Effector memory CD4-positive, alpha-beta T cell (primary cell): ENCODE results near the gene TPP1.

Experiments used
- DNase-seq, 3 donors: peaks; one replicate each; pipeline ENCODE4 v3.0.0-alpha.2; 2020
- H3K27ac ChIP-seq: 2 replicates; pipeline ENCODE4 v1.7.0; 2013; ENCODE audit warnings: mild to moderate bottlenecking, low read length, moderate library complexity; ENCODE audit not compliant: insufficient read depth, poor library complexity, severe bottlenecking
- H3K27me3 ChIP-seq: replicated peaks from 2 replicates; pipeline ENCODE4 v1.7.0; 2013; ENCODE audit warnings: mild to moderate bottlenecking, low read length; ENCODE audit not compliant: insufficient read depth, control insufficient read depth, poor library complexity, severe bottlenecking
- H3K36me3 ChIP-seq: 2 replicates; pipeline ENCODE4 v1.7.0; 2013; ENCODE audit warnings: mild to moderate bottlenecking, low read length, moderate library complexity; ENCODE audit not compliant: control insufficient read depth, insufficient read depth
- H3K4me1 ChIP-seq: 2 replicates; pipeline ENCODE4 v1.7.0; 2013; ENCODE audit warnings: low read length, mild to moderate bottlenecking; ENCODE audit not compliant: control insufficient read depth, insufficient read depth, poor library complexity, severe bottlenecking
- H3K4me3 ChIP-seq: 2 replicates; pipeline ENCODE4 v1.7.0; 2013; ENCODE audit warnings: low read length, low read depth, mild to moderate bottlenecking; ENCODE audit not compliant: insufficient read depth, poor library complexity, severe bottlenecking
- H3K9me3 ChIP-seq: 2 replicates; pipeline ENCODE4 v1.7.0; 2013; ENCODE audit warnings: mild to moderate bottlenecking, low read length, moderate library complexity; ENCODE audit not compliant: control insufficient read depth

The TPP1 gene

GRCh38 chr11:6620636-6621035 lies 1.4 kb upstream of the TPP1 start:
- DNase-seq: no peak
- H3K9me3 ChIP-seq: no peaks in the 10 kb centered on the region
- H3K36me3 ChIP-seq: peaks cover 5% of the 10 kb centered on the region
- H3K4me1 ChIP-seq: peaks cover 21% of the 10 kb centered on the region
- no peak overlapping the region for H3K4me3 ChIP-seq
- no peak overlapping the region for H3K27ac ChIP-seq
- no peaks in the 10 kb centered on the region for H3K27me3 ChIP-seq

GRCh38 chr11:6618117-6619003 lies 862 bp downstream of the TPP1 start:
- Histone ChIP-seq H3K36me3 (peaks cover 6% of the 10 kb centered on the region), H3K4me3 (peak overlapping the region; percentile 78), H3K27ac (peak overlapping the region; percentile 85), H3K4me1 (peaks cover 21% of the 10 kb centered on the region), H3K27me3 (no peaks in the 10 kb centered on the region), H3K9me3 (no peaks in the 10 kb centered on the region)
- peak; percentile 58 to 67 (median 64) for DNase-seq

- Histone ChIP-seq H3K27ac (peak overlapping the region; percentile 85), H3K9me3 (no peaks in the 10 kb centered on the region), H3K36me3 (peaks cover 6% of the 10 kb centered on the region), H3K4me3 (no peak overlapping the region), H3K4me1 (peaks cover 27% of the 10 kb centered on the region), H3K27me3 (no peaks in the 10 kb centered on the region)
- DNase-seq: no peak
These were observed 1.9 kb downstream of the TPP1 start for GRCh38 chr11:6617315-6617781.

GRCh38 chr11:6616596-6617250 lies 2.5 kb downstream of the TPP1 start:
- no peak overlapping the region for H3K27ac ChIP-seq
- H3K9me3 ChIP-seq: no peaks in the 10 kb centered on the region
- H3K27me3 ChIP-seq: no peaks in the 10 kb centered on the region
- peaks cover 6% of the 10 kb centered on the region for H3K36me3 ChIP-seq
- H3K4me3 ChIP-seq: no peak overlapping the region
- no peak for DNase-seq
- H3K4me1 ChIP-seq: peaks cover 27% of the 10 kb centered on the region

DNA sequence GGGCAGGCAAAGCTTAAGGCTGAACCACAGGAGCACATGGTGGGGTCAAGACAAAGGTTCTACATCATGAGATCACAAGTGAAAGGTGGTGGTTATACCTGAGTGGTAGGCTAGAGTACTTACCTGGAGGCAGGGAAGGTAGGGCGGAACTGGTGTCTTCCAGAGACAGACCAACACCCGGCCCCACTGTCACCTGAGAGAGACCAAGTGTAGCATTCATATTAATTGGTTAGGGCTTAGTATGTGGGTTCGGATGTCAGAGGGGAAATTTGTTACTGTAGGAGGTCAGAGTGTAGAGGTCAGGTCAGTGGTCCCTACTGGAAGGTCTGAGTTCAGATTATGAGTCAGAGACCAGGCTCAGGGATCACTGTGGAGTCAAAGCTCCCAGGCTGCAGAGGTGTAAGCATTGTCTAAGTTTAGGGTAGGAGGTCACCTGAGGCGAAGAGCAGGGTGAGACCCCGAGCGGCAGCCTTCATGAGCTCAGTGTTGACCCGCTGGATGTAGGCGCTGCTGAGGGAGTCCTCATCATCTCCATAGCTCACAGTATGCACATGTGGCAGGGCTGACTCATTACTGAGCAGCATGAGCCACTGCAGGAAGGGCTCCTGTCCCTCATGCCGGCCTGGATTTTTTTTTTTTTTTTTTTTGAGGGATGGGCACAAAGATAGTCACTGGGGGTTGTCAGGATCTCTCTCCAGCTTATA lies 3.2 kb downstream of the TPP1 start:
- Histone ChIP-seq H3K4me1 (peaks cover 31% of the 10 kb centered on the region), H3K27ac (no peak overlapping the region), H3K9me3 (no peaks in the 10 kb centered on the region), H3K36me3 (peaks cover 6% of the 10 kb centered on the region), H3K27me3 (no peaks in the 10 kb centered on the region), H3K4me3 (no peak overlapping the region)
- DNase-seq: no peak

GRCh38 chr11:6615046-6615445 lies 4.2 kb downstream of the TPP1 start:
- no peak overlapping the region for H3K4me3 ChIP-seq
- no peaks in the 10 kb centered on the region for H3K27me3 ChIP-seq
- peaks cover 34% of the 10 kb centered on the region for H3K4me1 ChIP-seq
- H3K36me3 ChIP-seq: peaks cover 16% of the 10 kb centered on the region
- H3K9me3 ChIP-seq: no peaks in the 10 kb centered on the region
- no peak for DNase-seq
- H3K27ac ChIP-seq: no peak overlapping the region

GRCh38 chr11:6614446-6614845 lies 4.8 kb downstream of the TPP1 start:
- peaks cover 22% of the 10 kb centered on the region for H3K36me3 ChIP-seq
- no peak overlapping the region for H3K27ac ChIP-seq
- peaks cover 29% of the 10 kb centered on the region for H3K4me1 ChIP-seq
- no peaks in the 10 kb centered on the region for H3K9me3 ChIP-seq
- DNase-seq: no peak
- H3K27me3 ChIP-seq: no peaks in the 10 kb centered on the region
- no peak overlapping the region for H3K4me3 ChIP-seq

- Histone ChIP-seq H3K27ac (peak overlapping the region; percentile 95), H3K4me1 (peaks cover 25% of the 10 kb centered on the region), H3K9me3 (no peaks in the 10 kb centered on the region)
These were observed 5.7 kb downstream of the TPP1 start for GRCh38 chr11:6613496-6613895.

DNA sequence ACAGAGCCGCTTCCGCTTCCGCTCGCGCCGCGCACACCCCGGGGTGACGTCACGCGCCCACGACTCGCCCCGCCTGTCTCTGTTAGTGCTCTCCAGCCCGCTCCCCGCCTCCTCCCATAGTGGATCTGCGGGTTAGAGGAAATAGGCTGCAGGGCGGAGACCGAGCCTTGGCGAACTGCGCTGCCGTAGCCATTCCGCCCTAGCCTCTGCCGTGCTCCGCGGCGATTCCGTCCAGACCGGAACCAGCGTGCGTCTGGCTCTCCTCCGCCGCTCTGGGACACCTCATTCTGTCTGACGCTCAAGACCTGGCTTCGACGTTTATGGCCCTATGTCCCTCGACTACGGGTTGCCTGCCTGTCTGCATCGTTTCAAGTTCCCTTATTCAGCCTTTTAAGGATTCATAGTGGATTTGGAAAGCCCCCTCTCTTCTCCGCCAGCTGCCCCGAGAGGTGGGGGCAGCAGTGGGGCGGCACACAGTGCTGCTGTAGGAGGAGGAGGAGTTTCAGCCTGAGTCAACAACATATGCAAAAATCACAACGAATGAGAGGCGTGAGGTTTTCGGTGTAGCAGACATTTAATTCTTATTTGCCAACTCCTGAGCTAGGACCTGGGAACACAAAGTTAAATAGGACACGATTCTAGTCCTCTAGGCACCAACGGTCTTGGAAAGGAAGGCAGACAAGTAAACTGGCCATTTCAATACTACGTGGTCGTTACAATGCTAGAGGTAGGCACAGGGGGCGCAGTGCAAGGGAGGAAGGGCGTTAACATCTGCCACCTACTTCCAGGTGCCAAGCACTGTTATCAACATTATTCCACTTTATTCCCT lies 6.8 kb downstream of the TPP1 start, which contains the start of gene TAF10:
TAF10 (minus strand) TSS at position 4 of the 829 bp plus-strand sequence. CDS start 27 bp downstream, outside the sequence.
- Histone ChIP-seq H3K27me3 (no peaks in the 10 kb centered on the region), H3K9me3 (no peaks in the 10 kb centered on the region), H3K27ac (peak within 1 kb of the TSS; percentile 95), H3K4me3 (peak within 1 kb of the TSS; percentile 66), H3K36me3 (peaks cover 38% of the 10 kb centered on the region), H3K4me1 (peaks cover 22% of the 10 kb centered on the region)
- DNase-seq: peak; percentile 92 to 95 (median 93)

More at GRCh38 chr11:6613496-6613895, 5.7 kb downstream of the TPP1 start:
- DNase-seq: no peak
- Histone ChIP-seq H3K4me3 (no peak overlapping the region), H3K36me3 (peaks cover 32% of the 10 kb centered on the region), H3K27me3 (no peaks in the 10 kb centered on the region)
